ENCODE measurements around the gene TCTN3. TPM values are rescaled to one million over a fixed set of nuclear protein-coding genes. Genes with fewer than 3 reads are reported as not detected.

The TCTN3 gene
- total and polyA plus RNA-seq, 2 of the 4 experiments (the other 2 are of a cell fraction) = 26.9 to 35.1 TPM

- H3K9ac ChIP-seq (ENCODE audit: low read depth, low read length) = no peak overlapping the region
- no peak overlapping the region for H2AFZ ChIP-seq (replicated peaks; ENCODE audit: low read length, poor library complexity)
- H3K27ac ChIP-seq (ENCODE audit: insufficient read depth, low read length) = no peak overlapping the region
- peaks cover 53% of the 10 kb centered on the region for H3K36me3 ChIP-seq (ENCODE audit: control insufficient read depth, insufficient read depth, low read length)
- TF ChIP-seq CTCF (conservative IDR thresholded peaks at IDR 0.05; ENCODE audit: low read depth, low read length) = no peak
- no peak for TF ChIP-seq USF2 (IDR thresholded peaks at IDR 0.05; ENCODE audit: low read depth, low read length)
- TF ChIP-seq RAD21 (IDR thresholded peaks at IDR 0.05; ENCODE audit: low read length) = no peak
- no peak for TF ChIP-seq CEBPB (IDR thresholded peaks at IDR 0.05; ENCODE audit: low read depth, low read length)
- no peak for TF ChIP-seq MAZ (IDR thresholded peaks at IDR 0.05; ENCODE audit: borderline replicate concordance, low read depth, low read length)
- no peak for TF ChIP-seq SMC3 (IDR thresholded peaks at IDR 0.05; ENCODE audit: low read depth, low read length)
- TF ChIP-seq BHLHE40 (IDR thresholded peaks at IDR 0.05; ENCODE audit: low read depth, low read length) = no peak
- no peak for TF ChIP-seq ELK1 (IDR thresholded peaks at IDR 0.05; ENCODE audit: borderline replicate concordance, low read depth, low read length)
- no peak for TF ChIP-seq POLR2A (IDR thresholded peaks at IDR 0.05; ENCODE audit: low read depth, low read length)
- TF ChIP-seq RCOR1 (IDR thresholded peaks at IDR 0.05; ENCODE audit: insufficient replicate concordance, low read length) = no peak
- no peak for TF ChIP-seq FOS (IDR thresholded peaks at IDR 0.05; ENCODE audit: low read depth, low read length)
- TF ChIP-seq RFX5 (IDR thresholded peaks at IDR 0.05; ENCODE audit: low read depth, low read length) = no peak
- no peak overlapping the region for H2AK5ac ChIP-seq (ENCODE audit: low read depth, low read length)
- no peak for ATAC-seq (ENCODE audit: low read depth)
- intact Hi-C loops (cut with micrococcal nuclease) (no loop called here), dilution Hi-C loops (cut with HindIII; ENCODE audit: low sequenced_read_pairs, unreplicated experiment) (no loop called here), in situ Hi-C loops (cut with MboI; ENCODE audit: low sequenced_read_pairs) (no loop called here)
- peaks cover 7% of the 10 kb centered on the region; the same call in 1 of the 2 replicates for H3K9me1 ChIP-seq (ENCODE audit: insufficient read depth, low read length)
- no peak overlapping the region for H4K8ac ChIP-seq (ENCODE audit: low read depth in 2 of 2, low read length in 2 of 2)
- H2BK5ac ChIP-seq (ENCODE audit: low read depth, low read length, poor library complexity, severe bottlenecking) = no peak overlapping the region
- H4K5ac ChIP-seq (ENCODE audit: low read depth, low read length) = no peak overlapping the region
- H3K27me3 ChIP-seq (ENCODE audit: control insufficient read depth, insufficient read depth, low read length) = no peaks in the 10 kb centered on the region
- no peaks in the 10 kb centered on the region; the same call in 1 of the 2 replicates for H3K4me1 ChIP-seq (ENCODE audit: control insufficient read depth, insufficient read depth, low read length)
- H3K9me3 ChIP-seq (ENCODE audit: control insufficient read depth, insufficient read depth, low read length) = no peaks in the 10 kb centered on the region
- BruUV-seq (replicated peaks) = no TSS peak
- H3K23ac ChIP-seq (ENCODE audit: low read depth, low read length) = no peak overlapping the region
- DNase-seq = no peak
- 71% methylated on average over 1 of the region's 1 CpG; no CpG with 5 or more reads in 1 of the 2 experiments for WGBS, 2 experiments (ENCODE audit: extremely low coverage in 2 of 2, insufficient read length in 1 of 2)
- no peak overlapping the region for H3K4me2 ChIP-seq (ENCODE audit: low read depth, low read length)
- H2BK120ac ChIP-seq (ENCODE audit: low read depth, low read length) = no peak overlapping the region
- H2BK20ac ChIP-seq (ENCODE audit: low read depth, low read length) = no peak overlapping the region
- H3K14ac ChIP-seq (replicated peaks; ENCODE audit: low read depth, low read length) = no peak overlapping the region
- peaks cover 25% of the 10 kb centered on the region for H4K20me1 ChIP-seq (ENCODE audit: insufficient read depth, low read length)
- no peak overlapping the region for H3K4me3 ChIP-seq (ENCODE audit: insufficient read depth, low read depth, low read length)
- H2BK15ac ChIP-seq (ENCODE audit: low read depth, low read length) = no peak overlapping the region
- ChIA-PET CTCF (no interaction called here), POLR2A (ENCODE audit: unreplicated experiment) (interaction anchor here (0.6 kb wide), 1 partner anchor 25 kb away, joined by 4 read pairs; no protein-coding TSS in a partner anchor)
- H2AK9ac ChIP-seq (replicated peaks; ENCODE audit: low read depth, low read length, poor library complexity) = no peak overlapping the region
- H3K56ac ChIP-seq (ENCODE audit: extremely low read depth, insufficient read depth, low read length) = no peak overlapping the region
- H3K79me1 ChIP-seq (ENCODE audit: low read depth in 1 of 2, low read length in 2 of 2) = peaks cover 26 to 53% of the 10 kb centered on the region in 2 experiments
- no peak overlapping the region for H3K18ac ChIP-seq (ENCODE audit: low read depth, low read length)
- no peak overlapping the region for H3K4ac ChIP-seq (ENCODE audit: low read depth, low read length)
- no peak overlapping the region for H4K91ac ChIP-seq (ENCODE audit: insufficient read depth, low read depth, low read length)
Observed at GRCh38 chr10:95646160-95646559, 47.6 kb downstream of the TCTN3 start.
